Fibroblast of lung (primary cell): ENCODE measurements around the gene PTPN23.

Experiments used
- EZH2 ChIP-seq: IDR thresholded peaks from 2 replicates; pipeline ENCODE4 v1.5.1; 2012; ENCODE audit warnings: low read length, control low read depth, mild to moderate bottlenecking; ENCODE audit errors: missing control alignments
- TF ChIP-seq, protein P1 (sequence below), 2 donors: IDR thresholded peaks in 1 of 2; conservative IDR thresholded peaks in 1 of 2; 1 replicate in 1 of 2; 2 replicates in 1 of 2; pipeline ENCODE4 v1.5.1; 2011 to 2012; ENCODE audit warnings: low read length in 2 of 2, control low read depth in 1 of 2, inconsistent platforms in 1 of 2, low read depth in 1 of 2, mild to moderate bottlenecking in 1 of 2

DNA sequence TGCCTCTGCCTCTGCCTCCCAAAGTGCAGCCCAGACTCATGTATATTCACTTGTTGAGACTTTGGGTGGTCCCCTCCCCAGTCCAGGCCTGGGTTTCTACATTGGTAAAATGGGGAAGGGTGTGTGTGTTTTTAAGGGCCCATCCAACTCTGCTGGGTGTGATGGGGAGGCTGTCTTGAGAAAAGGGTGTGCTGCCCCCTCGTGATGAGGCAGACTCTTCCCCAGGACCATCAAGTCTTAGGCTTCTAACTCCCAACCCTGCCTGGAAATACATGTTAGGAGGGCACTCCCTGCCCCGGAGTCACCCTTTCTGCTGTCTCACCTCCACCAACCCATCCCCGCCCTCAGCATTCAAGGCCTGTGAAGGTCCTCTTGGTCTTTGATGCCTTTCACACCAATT, 4.4 kb upstream of the PTPN23 start:
- TF ChIP-seq EZH2: no peak
- TF ChIP-seq, protein P1, sequence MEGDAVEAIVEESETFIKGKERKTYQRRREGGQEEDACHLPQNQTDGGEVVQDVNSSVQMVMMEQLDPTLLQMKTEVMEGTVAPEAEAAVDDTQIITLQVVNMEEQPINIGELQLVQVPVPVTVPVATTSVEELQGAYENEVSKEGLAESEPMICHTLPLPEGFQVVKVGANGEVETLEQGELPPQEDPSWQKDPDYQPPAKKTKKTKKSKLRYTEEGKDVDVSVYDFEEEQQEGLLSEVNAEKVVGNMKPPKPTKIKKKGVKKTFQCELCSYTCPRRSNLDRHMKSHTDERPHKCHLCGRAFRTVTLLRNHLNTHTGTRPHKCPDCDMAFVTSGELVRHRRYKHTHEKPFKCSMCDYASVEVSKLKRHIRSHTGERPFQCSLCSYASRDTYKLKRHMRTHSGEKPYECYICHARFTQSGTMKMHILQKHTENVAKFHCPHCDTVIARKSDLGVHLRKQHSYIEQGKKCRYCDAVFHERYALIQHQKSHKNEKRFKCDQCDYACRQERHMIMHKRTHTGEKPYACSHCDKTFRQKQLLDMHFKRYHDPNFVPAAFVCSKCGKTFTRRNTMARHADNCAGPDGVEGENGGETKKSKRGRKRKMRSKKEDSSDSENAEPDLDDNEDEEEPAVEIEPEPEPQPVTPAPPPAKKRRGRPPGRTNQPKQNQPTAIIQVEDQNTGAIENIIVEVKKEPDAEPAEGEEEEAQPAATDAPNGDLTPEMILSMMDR (conservative IDR thresholded peaks at IDR 0.05 in 1 of 2, IDR thresholded peaks at IDR 0.05 in 1 of 2; ENCODE audit: low read depth in 1 of 2, low read length in 2 of 2): no peak
